Tibial artery (tissue), 4 donors: ENCODE data around the gene EXOC3L2.

Experiments used
- DNase-seq, 2 donors: peaks; one replicate each; pipeline ENCODE4 v3.0.0-alpha.2; 2019
- H3K27ac ChIP-seq, 2 donors: fragments of 200-600 bp; sonication (generic) in 1 of 2; 1 replicate in 1 of 2; 2 replicates in 1 of 2; pipeline ENCODE4 v1.5.1; 2018 to 2019; ENCODE audit warnings: mild to moderate bottlenecking in 1 of 2
- H3K27me3 ChIP-seq, 2 donors: fragments of 200-600 bp; sonication (generic) in 1 of 2; one replicate each; pipeline versions ENCODE4 v1.5.1 to v1.6.0; 2016 to 2019
- H3K36me3 ChIP-seq, 3 donors: fragments of 200-600 bp; sonication (generic) in 2 of 3; one replicate each; pipeline ENCODE4 v1.5.1; 2016 to 2019; ENCODE audit warnings: mild to moderate bottlenecking in 2 of 3
- H3K4me1 ChIP-seq, 4 donors: fragments of 200-600 bp; sonication (generic) in 2 of 4; 1 replicate in 3 of 4; 2 replicates in 1 of 4; pipeline ENCODE4 v1.5.1; 2016 to 2019
- H3K4me3 ChIP-seq, 2 donors: fragments of 200-600 bp; sonication (generic) in 1 of 2; 1 replicate in 1 of 2; 2 replicates in 1 of 2; pipeline ENCODE4 v1.5.1; 2018 to 2019; ENCODE audit warnings: mild to moderate bottlenecking in 2 of 2
- H3K9me3 ChIP-seq, 3 donors: fragments of 200-600 bp; sonication (generic) in 1 of 3; one replicate each; pipeline ENCODE4 v1.5.1; 2016 to 2019
- intact Hi-C: fragments of 100-400 bp; cut with DNase I; formaldehyde crosslinking; loops from one replicate; pipeline ENCODE4 v1.15.0; 2023; ENCODE audit warnings: low total_unique reads
- TF ChIP-seq, protein P1 (sequence below), 2 experiments: fragments of 200-600 bp in 1 of 2; fragments of 450-650 bp in 1 of 2; IDR thresholded peaks; one replicate each; pipeline ENCODE4 v1.5.1; 2017 to 2019; ENCODE audit warnings: antibody characterized with exemption in 2 of 2, mild to moderate bottlenecking in 1 of 2, moderate library complexity in 1 of 2

Gene EXOC3L2

DNA sequence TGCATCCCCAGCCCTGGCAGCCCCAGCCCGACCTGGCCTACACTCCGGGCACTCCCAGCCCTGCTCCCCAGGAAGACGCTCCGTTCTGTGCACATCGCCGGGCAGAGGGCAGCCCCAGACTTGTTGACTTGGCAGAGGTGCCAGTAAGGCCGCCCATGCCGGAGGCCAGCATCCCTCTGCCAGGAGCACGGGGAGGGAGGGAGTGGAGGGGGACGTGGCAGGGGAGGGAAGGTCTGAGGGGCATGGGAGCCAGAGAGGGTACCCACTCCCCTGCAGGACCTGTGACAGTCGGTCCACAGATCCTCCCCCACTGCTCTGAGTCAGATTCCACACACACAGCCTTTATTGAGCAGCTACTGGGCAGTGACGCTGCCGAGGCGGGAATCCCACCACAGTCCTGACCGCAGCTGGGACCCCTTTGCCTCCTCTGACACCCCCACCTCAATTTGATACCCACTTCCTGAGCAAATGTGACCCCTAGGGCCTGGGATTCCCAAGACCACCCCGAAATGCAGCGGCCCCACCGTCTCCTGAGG is 82.5 kb downstream of the EXOC3L2 start:
- Histone ChIP-seq H3K9me3 (no peaks in the 10 kb centered on the region), H3K27me3 (peaks cover 0 to 60% of the 10 kb centered on the region in 2 donors), H3K36me3 (no peaks in the 10 kb centered on the region), H3K4me3 (no peak overlapping the region), H3K4me1 (peaks cover 0 to 29% (median 0%) of the 10 kb centered on the region in 4 donors), H3K27ac (no peak overlapping the region)
- DNase-seq: no peak
- TF ChIP-seq, protein P1, sequence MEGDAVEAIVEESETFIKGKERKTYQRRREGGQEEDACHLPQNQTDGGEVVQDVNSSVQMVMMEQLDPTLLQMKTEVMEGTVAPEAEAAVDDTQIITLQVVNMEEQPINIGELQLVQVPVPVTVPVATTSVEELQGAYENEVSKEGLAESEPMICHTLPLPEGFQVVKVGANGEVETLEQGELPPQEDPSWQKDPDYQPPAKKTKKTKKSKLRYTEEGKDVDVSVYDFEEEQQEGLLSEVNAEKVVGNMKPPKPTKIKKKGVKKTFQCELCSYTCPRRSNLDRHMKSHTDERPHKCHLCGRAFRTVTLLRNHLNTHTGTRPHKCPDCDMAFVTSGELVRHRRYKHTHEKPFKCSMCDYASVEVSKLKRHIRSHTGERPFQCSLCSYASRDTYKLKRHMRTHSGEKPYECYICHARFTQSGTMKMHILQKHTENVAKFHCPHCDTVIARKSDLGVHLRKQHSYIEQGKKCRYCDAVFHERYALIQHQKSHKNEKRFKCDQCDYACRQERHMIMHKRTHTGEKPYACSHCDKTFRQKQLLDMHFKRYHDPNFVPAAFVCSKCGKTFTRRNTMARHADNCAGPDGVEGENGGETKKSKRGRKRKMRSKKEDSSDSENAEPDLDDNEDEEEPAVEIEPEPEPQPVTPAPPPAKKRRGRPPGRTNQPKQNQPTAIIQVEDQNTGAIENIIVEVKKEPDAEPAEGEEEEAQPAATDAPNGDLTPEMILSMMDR (IDR thresholded peaks at IDR 0.05): no peak
- intact Hi-C loops: no loop called here
